Inflammatory macrophage treated with lipopolysaccharide for 1 hour (primary cell): ENCODE results near the gene DNPEP.

Experiments used
- DNase-seq, 2 donors: peaks; one replicate each; pipeline ENCODE4 v3.0.0-alpha.2; 2020 to 2022

Gene DNPEP

DNA sequence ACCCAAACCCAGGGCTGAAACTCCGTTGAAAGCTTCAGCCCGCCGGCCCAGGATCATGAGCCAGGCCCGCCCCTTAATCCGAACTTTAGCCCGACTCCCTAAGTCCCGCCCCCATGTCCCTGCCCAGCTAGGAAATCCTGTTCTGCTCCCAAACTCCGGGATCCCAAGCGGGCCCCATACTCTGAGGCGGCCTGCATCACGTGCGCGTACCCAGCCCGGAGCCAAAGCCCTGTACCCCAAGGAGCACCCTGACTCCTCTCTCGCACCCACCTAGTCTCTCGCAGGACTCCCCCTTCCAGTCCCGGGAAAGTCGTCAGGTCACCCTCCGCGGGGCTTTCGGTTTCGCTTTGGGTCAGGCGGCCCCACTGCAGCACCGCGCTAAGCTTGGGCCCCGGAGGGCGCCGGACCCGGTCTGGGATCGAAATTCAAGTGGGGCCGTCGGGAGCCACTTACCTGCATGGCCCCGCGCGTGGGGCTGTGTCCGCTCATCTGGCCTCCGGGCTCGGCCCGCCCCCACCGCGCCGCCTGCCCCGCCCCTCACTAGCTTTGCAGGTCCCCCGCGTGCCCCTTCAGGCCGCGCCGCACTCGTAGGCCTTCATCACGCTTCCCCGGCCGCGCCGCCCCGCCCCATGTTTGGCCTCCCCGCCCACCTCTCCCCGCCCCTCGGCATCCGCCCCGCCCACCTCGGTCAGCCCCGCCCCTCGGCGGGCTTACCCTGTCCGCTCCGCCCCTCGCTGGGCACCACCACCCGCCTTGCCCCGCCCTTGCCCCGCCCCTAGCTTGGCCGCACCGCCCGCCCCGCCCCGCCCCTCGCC lies at the start of gene DNPEP:
Gene DNPEP (minus strand): TSS at position 607 of the 815 bp plus-strand sequence. CDS start 118 bp downstream, at position 489.
- peak; percentile 84 to 96 for DNase-seq

DNA sequence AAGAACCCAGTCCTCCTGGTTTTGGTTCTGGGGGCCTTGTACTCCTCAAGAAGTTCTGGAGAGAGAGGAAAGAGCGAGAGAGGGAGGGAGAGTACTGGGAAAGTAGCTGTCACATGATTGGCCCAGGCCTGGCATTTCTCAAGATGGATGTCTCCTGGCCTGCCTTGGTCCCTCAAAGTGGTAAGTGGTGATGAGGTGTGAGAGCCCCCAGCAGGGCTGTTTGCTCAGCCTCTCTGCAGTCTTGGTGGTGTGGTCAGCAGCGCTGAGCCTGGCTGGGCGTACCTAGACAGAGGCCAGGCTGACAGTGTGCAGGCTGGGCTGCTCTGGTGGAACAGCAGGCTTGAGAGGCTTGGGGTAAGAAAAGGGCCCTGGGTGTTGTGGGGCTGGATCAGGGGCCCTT lies 49.4 kb upstream of the DNPEP start:
- DNase-seq: no peak

DNA sequence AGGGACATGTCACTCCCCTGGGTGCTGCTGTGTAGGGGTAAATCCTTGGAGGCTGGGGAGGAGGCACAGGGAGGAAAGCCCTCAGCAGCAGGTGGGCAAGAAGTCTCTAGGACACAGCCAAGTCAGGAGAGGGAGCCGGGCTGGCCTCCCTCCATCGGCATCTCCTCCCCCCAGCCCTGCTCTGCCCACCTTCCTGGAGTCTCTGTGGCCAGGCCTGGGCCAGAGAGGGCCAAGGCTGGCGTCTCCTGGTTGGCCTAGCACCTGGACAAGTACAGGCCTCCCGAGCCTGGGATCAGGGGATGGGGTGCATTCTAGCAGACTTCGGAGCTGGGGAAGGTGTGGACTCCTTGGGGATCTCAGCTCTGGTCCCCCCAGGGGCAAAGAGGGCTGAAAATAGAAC lies 48.8 kb upstream of the DNPEP start:
- DNase-seq: no peak

DNA sequence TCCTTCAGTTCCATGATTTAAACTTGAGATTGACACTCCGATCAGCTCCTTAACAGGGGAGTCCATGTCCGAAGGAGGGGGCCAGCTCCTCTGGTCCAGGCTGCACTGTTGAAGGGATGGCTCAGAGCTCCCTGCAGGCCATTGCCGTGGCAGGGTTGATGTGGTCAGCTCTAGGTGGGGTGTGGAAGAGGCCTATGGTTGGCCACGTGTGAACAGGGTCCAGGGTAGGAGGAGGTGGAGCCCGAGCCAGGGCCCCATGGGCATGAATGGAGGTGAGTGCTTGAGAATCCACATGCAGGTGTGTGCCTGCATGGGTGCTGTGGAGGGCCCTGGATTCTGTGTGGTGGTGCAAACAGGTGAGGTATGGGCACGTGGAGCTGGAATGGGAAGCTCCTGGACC lies 48.0 kb upstream of the DNPEP start:
- DNase-seq: no peak

DNA sequence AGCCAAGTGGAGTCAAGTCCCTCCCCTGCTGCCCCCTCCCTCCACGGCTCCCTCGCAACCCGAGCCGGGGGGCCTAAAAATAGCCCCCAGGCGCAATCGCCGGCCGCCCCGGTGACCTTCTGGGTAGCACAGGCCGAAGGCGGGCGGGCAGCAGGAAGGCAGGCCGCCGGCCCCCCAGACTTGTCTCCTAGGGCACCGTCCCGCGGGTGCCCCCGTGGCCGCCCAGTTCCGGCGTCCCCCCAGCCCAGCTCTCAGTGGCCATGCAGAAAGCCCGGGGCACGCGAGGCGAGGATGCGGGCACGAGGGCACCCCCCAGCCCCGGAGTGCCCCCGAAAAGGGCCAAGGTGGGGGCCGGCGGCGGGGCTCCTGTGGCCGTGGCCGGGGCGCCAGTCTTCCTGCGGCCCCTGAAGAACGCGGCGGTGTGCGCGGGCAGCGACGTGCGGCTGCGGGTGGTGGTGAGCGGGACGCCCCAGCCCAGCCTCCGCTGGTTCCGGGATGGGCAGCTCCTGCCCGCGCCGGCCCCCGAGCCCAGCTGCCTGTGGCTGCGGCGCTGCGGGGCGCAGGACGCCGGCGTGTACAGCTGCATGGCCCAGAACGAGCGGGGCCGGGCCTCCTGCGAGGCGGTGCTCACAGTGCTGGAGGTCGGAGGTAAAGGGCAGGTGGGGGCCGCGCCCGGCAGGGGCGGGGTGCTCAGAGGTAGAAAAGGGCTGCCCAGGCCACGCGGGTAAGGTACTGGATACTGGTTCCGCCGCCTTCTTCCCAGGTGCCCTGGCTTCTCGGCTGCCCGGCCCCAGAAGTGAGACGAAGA lies 47.2 kb upstream of the DNPEP start, which contains the start of gene SPEG:
Gene SPEG (plus strand): TSS at position 126 of the 808 bp plus-strand sequence. CDS start 135 bp downstream, at position 261.
- DNase-seq: no peak

DNA sequence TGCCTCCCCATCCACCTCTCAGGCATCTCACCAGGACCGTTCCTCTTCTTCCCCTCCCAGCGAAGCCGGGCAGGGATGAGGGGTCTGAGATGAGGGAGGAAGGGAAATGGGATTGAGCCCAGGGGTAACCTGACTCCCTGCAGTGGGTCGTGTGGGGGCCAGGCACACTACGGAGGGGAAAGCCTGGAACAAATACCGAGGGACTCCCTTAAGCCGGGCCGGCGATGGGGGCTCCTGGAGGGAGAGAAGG lies 46.7 kb upstream of the DNPEP start:
- DNase-seq: no peak

DNA sequence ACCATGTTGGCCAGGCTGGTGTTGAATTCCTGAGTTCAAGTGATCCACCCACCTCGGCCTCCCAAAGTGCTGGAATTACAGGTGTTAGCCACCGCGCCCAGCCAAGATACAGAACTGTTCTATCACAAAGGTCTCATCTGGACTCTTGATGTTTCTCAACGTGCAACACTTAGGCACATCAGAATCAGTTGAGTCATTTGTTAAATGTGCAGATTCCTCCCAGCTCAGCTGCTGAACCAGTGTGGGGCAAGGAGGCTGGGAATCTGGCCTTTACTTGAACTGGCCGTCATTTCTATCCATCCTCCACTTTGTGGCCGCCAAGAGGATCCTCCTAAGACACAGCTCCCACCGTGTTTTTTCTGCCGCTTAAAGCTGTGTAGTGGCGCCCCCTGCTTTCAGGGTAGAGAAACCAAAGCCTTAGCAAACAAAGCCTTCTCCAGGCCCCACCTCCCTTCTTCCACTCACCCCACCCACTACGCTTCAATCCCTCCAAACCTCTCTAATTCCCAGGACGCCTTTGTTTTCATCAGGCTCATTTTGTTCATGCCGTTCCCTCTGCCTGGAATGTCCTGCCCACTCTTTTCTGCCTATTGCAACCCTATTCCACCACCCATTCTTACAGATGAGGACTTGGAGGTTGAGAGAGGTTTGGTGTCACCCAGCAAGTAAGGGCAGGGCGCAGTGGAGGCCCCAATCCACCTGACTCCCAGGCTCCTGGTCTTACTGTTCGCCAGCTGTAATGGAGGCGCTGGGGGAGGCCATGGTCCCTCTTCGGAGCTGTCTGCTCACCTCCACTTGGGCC lies 46.2 kb upstream of the DNPEP start:
- DNase-seq: peak in 1 of 2 donors; percentile 40

DNA sequence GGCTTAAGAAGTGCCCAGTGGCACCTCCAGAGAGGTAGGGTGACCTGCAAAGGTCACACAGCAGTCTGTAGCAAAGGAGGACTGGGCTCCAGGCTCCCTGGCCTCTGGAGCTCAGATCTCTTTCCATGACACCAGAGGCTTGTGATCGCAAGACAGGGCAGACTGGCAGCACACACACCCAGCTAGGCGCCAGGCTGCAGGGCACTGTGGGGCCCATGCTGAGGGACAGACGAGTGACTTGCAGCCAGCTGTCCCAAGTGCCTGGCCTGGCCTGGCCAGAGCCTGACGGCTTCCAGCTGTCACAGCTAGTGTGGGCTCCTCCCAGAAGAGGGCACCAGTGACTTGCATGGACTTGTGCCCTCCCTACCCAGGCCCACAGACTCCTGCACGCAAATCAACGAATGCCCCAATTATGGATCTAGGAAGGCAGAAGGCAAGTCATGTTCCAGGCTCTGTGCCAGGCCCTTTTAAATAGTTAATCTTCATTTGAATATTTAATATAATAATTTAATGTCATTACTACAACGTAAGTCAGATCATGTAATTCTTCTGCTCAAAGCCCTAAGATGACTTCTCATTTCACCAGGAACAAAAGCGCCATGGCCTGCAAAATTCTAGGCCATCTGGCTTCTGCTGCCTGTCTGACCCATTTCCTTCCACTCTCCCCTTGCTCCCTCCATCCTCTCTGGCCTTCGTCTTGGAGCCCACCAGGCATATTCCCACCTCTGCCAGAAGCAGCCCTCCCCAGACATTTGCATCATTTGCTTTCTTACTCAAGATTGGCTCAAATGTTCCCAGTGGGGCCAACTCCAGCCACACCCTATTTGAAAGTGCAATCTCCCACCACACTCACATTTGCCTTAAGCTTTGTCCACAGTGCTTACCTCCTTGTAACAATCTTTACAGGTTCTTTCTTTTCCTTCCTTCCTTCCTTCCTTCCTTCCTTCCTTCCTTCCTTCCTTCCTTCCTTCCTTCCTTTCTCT lies 43.2 kb upstream of the DNPEP start:
- DNase-seq: no peak

DNA sequence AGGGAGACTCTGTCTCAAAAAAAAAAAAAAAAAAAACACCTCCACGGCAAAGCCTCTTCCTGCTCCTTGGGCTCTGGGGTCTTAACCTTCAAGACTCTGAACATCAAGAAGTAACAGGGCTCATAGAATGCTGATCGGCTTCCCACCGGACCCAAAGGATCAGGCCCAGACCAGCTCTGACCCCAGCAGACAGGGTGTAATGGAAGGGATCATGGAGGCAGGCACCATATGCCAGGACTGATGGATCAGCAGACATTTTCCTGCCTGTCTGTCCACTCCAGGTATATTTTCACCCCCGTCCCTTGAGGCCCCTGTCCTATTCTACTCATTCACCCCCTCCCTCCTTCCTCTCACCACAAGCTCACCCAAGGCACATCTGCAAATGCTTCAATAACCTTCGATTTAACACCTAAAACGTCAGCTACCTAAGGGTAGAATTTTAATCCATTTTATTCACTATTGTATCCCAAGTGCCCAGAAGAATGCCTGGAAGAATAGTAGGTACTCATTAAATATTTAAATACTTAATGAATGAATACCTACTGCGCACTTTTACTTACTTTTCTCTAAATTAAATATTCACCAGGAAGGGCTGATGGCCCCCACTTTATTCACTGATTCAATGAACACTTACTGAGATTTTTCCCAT lies 42.4 kb upstream of the DNPEP start:
- DNase-seq: no peak

DNA sequence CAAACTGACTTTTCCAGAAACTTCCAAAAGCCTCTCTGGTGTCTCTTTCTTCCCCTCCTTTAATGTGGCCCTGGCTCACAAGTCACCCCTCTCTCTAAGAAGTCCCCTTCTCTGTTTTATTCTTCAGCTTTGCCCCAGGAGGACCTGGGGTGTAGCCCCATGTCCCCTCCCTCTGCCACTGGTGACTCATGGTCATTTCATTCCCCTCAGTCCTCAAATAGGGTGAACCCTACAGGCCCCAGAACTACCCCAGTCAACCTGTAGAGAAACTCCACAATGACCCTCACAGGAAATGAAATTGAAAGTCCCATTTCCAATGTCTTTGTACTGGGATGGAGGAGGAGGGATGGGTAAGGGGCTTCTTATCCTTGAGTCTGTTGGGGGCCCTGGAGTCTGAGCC lies 40.8 kb upstream of the DNPEP start:
- DNase-seq: no peak

DNA sequence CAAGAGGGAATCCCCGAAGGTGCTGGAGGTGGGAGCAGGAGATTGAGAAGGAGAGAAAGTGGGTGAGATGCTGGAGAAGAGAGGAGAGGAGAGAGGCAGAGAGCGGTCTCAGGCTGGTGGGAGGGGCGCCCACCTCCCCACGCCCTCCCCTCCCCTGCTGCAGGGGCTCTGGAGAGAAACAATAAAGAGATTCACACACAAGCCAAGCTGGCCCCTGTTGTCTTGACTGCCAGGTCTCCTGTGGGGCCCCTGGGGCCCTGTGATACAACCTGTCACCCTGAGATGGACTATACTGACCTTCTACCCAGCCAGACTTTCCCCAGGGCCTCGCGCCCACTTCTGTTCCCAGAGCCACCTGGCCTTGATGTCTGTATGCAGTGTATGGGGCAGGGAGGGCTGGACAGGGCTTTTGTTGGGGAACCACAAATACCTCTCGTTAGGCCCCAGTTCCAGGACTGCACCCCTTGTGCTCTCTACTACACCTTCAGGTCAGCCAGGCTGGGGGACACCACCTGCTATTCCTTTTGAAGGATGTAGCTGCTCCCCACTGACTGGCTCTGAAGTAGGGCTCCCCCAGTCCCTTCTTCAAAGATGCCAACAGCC lies 38.9 kb upstream of the DNPEP start:
- DNase-seq: no peak

DNA sequence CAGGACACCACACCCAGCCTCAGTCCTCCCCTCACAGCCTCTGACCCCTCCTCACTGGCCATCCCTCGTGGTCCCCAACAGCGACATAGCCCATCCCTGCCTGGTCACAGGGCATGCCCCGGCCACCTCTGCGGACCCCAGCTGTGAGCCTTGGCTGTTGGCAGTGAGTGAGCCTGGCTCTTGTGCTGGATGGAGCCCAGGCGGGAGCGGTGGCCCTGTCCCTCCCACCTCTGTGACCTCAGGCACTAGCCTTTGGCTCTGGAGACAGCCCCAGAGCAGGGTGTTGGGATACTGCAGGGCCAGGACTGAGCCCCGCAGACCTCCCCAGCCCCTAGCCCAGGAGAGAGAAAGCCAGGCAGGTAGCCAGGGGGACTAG lies 38.3 kb upstream of the DNPEP start:
- no peak for DNase-seq

DNA sequence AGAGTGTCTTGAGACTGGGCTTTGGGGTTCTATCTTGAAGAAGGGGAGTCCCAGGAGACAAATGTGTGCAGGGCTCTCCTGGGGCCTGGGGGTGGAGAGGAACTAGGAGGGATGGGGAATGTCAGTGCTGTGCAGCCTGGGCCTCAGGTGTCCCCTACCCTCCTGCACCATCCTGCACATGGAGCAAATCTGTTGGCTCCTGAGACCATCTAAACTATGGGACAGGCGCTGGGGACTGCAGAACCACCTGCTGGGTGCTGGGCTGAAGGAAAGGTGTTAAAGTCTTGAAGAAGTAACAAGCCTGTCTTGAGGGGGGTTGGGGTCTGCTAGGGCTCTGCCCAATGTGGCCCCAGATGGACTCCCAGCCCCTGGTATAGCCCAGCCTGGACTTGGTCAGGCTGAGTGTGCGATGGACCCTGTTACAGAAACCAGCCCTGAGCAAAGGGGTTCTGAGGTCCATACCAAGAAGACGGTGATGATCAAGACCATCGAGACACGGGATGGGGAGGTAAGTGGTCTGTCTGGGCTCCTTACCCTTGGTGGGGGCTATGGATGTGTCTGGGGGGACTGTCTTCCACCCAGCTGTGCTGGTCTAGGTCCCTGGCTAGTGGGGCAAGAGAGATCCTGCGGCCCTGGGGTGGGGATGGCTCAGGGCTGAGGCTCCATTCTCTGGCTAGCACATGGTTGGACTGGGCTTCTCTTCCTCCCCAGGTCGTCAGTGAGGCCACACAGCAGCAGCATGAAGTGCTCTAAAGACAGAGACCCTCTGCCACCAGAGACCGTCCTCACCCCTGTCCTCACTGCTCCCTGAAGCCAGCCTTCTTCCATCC lies 37.7 kb upstream of the DNPEP start:
- no peak for DNase-seq

DNA sequence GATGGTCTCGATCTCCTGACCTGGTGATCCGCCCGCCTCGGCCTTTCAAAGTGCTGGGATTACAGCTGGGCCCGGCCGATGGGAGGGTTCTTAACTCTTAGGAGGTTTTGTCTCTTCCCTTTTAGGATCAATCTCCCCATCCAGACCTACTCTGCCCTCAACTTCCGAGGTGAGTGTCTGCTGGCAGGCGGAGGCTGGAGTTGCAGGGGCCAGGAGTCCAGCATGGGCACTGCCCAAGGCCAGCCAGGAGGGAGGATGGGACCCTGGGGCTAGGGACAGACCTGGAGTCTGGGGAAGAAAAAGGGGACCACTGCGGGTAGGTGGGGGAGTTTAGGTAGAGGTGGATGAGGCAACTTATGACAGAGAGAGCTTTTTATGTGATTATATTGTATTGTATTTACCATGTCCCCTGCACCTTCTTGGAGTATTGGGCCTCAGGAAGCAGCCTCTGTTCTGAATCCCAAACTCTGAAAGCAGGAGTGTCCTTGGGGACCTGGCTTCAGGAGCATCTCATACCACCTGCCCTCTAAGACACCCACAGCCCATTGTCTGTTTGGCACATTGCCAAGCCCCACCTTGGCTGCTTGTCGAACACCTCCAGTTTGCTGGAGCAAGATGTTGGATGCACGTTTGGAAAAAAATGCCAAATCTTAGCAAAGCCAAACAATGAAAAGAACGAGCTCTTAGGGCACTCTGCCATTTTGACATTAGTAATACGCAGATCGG lies 36.1 kb upstream of the DNPEP start:
- DNase-seq: no peak

DNA sequence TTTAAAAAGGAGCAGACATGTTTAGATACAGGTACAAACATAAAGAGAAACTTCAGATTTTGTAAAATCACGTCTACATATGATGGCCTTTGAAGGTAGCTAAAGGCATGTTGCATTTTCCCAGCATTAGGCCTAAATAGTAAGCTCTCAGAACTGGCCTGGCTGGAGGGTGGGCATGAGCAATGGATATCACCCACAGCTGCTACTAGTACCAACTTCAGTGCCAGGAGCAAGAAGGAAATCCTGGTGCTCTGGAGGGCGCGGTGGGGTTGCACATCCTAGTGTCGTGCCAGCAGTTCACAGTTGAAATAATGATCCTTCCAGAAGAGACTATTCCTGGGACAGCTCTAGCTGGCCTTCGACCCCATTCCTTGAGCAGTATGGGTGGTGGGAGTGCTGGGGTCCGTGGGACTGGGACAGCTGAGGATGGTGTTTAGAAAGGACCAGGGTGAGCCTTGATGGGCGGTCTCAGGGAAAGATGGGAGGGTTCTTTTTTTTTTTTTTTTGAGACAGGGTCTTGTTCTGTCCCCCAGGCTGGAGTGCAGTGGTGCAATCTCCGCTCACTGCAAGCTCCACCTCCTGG lies 35.3 kb upstream of the DNPEP start:
- DNase-seq: no peak

DNA sequence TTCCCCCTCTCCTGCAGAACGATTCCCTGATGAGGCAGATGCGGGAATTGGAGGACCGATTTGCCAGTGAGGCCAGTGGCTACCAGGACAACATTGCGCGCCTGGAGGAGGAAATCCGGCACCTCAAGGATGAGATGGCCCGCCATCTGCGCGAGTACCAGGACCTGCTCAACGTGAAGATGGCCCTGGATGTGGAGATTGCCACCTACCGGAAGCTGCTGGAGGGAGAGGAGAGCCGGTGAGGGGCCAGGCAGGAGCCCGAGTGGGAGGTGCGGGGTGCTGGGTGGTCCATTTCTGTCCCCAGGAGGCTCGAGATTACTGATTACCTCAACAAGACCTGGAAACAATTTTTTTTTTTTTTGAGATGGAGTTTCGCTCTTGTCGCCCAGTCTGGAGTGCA lies 33.6 kb upstream of the DNPEP start:
- no peak for DNase-seq

DNA sequence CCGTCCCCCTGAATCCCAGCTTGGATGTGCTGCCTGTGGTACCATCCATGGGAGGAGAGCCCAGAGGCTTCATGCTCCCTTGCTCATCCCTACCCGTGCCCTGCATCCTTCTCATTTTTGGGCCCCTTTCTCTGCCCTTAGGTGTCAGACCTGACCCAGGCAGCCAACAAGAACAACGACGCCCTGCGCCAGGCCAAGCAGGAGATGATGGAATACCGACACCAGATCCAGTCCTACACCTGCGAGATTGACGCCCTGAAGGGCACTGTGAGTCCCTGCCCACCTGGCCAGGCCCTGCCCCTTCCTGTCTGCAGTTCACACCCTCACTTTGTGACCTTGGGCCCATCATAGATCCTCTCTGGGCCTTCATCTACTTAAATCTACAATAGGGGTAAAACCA lies 33.0 kb upstream of the DNPEP start:
- DNase-seq: no peak

DNA sequence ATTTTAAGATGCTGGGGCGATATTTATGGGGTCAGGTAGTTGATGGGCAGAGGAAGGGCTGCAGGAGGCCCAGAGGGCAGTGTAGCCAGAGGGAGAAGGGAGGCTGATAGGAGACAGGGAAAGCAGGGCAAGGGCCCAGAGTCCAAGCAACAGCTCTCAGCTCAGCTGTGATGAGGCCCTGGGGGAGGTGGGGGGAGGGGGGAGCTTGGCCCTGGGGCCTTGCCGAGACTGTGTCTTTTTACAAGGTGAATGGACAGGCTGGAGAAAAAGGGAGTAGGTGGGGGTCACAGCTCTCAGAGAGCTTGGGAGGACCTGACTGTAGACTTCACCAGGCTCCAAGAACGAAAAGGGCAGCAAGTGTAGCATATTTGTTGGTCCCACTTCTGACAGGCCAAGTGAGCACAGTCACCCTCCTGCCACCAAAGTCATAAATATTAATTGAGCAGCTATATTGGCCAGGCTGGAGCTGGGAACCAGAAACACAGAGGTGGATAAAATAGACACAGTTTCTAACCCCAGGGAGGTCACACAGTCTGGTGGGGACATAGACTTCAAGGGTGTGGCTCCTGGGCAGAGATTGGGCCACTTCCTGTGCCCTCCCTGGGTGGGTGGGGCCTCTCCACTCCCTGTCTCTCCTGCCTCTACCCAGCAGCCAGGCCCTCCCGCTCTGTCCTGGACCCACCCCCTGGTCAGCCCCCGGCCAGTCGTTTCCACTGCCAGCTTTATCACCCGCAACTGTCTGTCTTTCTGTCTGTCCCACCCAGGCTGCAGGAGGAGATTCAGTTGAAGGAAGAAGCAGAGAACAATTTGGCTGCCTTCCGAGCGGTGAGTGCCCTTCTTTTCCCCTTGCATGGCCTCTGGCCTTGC lies 31.9 kb upstream of the DNPEP start:
- DNase-seq: peak in 1 of 2 donors; percentile 21
